GM19455 (cell line): ENCODE data around the gene PPP1R9B.
A peak's percentile ranks its signal among the peaks of the same experiment; 100 is the strongest.

Experiments used
- ATAC-seq: cut with Tn5 transposase; IDR thresholded peaks from one replicate; pipeline ENCODE4 v1.9.1; 2021; ENCODE audit not compliant: unreplicated experiment

Gene PPP1R9B

GRCh38 chr17:50161911-50162288 lies 11.4 kb upstream of the PPP1R9B start:
- no peak for ATAC-seq

- ATAC-seq: peak; percentile 92
Observed at GRCh38 chr17:50161023-50161910, 10.8 kb upstream of the PPP1R9B start.

DNA sequence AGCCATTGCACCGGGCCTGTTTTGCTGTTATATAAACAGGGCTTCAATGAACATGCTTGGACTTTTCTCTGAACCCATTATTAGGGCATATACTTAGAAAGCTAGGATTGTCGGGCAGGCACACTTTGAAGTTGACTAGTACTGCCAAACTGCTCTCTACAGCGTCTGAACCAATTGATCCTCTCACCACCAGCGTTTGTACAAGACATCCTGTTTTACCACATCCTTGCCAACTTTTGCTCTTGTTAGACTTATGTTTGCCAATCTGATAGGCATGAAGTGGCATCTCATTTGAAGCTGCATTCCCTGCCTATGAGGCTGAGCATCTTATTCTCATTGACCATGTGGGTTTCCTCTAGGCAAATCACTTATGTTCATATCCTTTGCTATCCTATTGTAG lies 7.4 kb upstream of the PPP1R9B start:
- ATAC-seq: no peak

- no peak for ATAC-seq
Observed at GRCh38 chr17:50155115-50155819, 4.8 kb upstream of the PPP1R9B start.

- no peak for ATAC-seq
Observed at GRCh38 chr17:50154604-50155003, 4.1 kb upstream of the PPP1R9B start.

GRCh38 chr17:50153650-50154575 lies 3.4 kb upstream of the PPP1R9B start:
- ATAC-seq: no peak

DNA sequence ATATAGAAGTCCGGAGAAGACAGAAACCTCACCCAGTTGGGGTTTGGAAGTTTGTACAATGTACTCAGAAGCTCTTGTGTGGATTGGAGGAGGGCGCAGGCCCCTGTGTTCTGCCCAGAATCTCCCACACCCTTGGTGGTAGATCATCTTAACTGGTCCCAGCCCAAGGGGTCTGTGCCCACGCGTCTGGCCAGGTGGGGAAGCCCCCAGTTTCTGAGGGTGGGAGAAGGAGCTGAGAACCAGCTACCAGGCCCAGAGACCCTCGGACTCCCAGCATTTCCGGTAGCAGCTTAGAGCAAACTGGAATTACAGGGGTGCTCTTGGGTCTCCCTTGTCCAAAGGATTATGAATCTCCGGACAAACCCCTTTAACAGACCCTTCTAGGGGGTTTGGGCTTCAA lies 2.3 kb upstream of the PPP1R9B start:
- ATAC-seq: no peak

DNA sequence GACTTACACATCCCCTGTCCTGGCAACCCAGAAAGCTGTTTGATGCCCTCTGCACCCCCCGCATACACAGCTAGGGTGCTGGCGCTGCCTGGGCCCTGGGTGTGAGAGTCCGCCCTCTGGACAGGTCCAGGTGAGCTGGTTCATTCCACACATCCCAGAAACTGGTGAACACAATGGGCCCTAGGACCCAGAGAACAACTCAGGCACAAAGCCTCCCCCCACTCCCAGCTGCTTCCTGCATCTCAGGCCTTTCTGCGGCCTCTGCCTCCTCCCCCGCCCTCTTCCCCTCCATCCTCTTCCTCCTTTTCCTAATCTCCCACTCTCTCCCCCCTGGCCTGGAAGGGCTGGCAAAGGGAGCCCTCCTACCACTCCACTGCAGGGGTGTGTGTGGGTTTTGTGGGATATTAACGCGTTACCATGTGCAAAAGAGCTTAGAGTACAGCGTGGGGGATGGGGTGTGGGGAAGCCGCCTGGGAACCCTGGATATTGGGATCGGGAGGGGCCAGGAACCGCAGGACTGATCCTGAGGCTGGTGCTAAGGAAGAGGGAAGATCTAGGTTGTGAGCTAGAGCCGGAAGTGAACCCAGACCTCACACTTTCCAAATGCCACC lies 1.6 kb upstream of the PPP1R9B start:
- no peak for ATAC-seq

GRCh38 chr17:50151041-50151936 lies 812 bp upstream of the PPP1R9B start:
- no peak for ATAC-seq

DNA sequence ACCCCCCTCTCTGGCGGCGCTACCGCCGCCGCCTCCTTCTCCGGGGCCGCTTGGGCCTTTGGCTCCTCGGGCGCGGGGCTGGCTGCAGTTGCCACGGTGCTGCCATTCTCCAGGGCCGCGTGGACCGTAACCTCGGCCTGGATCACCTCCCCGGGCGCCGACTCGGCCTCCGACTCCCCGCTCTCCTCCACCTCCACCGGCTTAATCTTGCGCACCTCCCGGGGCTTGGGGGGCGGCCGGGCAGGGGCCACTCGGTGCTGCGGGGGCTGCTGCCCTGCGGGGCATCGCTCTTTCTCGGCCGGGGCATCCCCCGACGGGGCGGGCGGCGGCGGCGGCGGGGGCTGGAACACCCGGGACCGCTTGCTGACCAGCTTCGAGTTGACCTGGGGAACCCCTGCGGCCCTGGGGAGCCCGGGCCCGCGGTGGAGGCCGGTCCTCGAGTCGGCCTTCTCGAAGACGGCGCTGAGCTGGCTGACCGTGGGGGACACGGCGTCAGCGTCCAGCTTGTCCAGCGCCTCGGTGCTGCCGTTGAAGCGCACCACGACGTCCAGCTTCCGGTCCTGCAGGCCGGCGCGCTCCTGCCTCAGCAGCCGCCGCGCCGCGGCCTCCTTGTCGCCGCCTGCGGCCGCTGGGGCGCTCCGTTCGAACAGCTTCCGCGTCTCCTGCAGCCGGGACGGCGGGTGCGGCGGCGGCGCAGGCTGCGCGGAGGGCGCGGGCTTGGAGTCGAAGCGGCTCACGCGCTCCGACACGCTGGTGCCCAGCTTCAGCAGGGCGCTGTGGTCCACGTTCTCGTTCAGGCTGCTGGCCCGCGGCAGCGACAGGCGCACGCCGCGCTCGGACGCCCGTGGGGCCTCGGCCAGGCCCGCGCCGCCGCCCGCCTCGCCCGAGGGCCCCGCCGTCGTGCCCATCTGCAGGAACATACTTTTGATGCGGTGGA lies 792 bp downstream of the PPP1R9B start:
- no peak for ATAC-seq

- ATAC-seq: no peak
Observed at GRCh38 chr17:50149091-50149416, 1.4 kb downstream of the PPP1R9B start.

DNA sequence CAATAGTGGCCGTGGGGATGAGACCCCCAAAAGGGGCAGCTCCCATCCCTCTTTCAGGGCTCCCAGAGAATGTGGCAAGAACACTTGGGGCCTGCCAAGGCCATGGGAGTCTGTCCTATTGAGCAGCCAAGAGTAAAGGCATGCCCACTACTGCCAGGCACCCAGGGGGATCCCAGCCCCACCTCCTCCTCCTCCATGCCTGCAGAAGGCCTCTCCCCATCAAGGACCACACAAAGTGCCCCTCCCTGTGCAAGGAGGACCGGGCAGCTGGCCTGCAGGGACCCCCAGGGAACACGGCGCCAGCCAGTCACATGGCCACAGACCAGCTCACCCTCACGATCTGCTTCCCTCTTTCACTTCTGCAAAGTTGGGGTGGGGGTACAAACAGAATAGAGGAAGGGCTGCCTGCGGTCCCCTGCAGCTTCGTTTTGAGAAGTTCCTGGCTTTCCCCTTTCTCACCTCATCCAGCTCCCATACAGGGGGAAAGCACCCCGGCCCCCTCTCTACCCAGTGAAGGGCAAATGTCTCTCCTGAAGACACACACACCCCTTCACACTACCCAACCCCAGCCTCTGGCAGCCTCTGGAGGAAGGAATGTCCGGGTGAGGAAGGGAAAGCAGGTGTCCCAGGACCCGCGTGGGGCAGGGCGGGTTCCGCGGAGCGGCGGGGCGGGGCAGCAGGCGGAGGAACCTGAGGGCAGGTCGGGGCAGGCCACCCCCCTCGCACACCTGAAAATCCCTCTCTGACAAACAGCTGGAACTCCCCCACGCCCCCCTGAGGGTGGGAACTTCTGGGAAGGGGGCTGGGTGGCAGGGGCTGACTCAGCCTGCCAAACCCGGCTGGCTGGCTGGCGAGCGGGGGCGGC lies 2.0 kb downstream of the PPP1R9B start:
- ATAC-seq: no peak

GRCh38 chr17:50147841-50148225 lies 2.6 kb downstream of the PPP1R9B start:
- no peak for ATAC-seq

GRCh38 chr17:50146927-50147665 lies 3.4 kb downstream of the PPP1R9B start:
- no peak for ATAC-seq

- ATAC-seq: no peak
Observed at GRCh38 chr17:50146230-50146926, 4.1 kb downstream of the PPP1R9B start.

DNA sequence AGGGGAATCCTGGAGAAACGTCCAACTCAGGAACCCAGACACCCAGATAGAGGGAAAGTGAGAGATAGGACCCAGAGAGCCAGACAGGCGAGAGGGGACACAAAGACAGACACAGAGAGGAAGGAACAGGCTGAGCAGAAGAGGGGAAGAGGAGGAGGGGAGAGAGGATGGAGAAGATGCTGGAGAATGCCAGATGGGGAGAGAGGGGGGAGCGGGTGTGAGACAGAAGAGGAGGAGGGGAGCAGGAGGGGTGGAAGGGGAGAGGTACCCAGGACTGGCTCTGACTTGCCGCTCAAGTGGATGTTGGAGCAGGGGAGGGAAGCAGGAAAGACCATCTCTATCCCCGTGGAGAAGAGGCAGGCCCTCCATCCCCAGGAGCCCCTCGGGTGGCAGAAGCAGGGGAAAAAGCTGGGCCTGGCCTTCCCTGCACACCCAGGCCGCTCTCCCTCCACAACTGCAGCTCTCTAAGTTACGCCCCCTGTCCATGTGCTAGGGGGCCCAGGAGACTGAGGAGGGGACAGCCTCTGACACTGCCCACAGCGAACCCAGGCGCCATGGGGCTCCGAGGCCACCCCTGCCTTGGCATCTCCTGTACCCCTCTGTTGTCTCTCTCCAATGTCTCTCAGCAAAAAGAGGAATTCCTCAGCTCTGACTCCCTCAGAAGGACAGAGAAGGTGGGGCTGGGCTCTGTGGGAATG lies 4.8 kb downstream of the PPP1R9B start:
- no peak for ATAC-seq
